AG04449 (cell line): ENCODE results near the gene LVRN.
A peak's percentile ranks its signal among the peaks of the same experiment; 100 is the strongest.

Experiments used
- CTCF ChIA-PET: fragments of 350-600 bp; formaldehyde crosslinking; extraction: SDS; loops from one replicate; lab custom pipeline; 2021; ENCODE audit warnings: antibody characterized with exemption; lab: Yijun Ruan, JAX
- POLR2A ChIA-PET: fragments of 400-600, 350-600 bp; formaldehyde crosslinking; extraction: SDS; loops from one replicate; lab custom pipeline; 2020; ENCODE audit warnings: antibody characterized with exemption, inconsistent platforms; lab: Yijun Ruan, JAX
- DNase-seq: peaks from one replicate; pipeline ENCODE4 v3.0.0-alpha.2; 2010; ENCODE audit warnings: low read depth, low spot score
- H3K4me3 ChIP-seq: 2 replicates; pipeline ENCODE4 v1.5.1; 2011; ENCODE audit warnings: low read depth, mild to moderate bottlenecking, control low read depth, low read length
- CTCF ChIP-seq: IDR thresholded peaks from one replicate; pipeline ENCODE4 v1.5.1; 2011; ENCODE audit warnings: mild to moderate bottlenecking, moderate library complexity, low read length, control low read depth, inconsistent platforms; ENCODE audit not compliant: insufficient read depth; ENCODE audit errors: missing control alignments

The LVRN gene

GRCh38 chr5:115934388-115934974 is 27.8 kb upstream of the LVRN start:
- ChIA-PET CTCF (interaction anchor here (1.3 kb wide), 1 partner anchor 28 kb away, joined by 3 read pairs; the partner anchor contains the start of gene LVRN), POLR2A (no interaction called here)
- DNase-seq, result no peak
- H3K4me3 ChIP-seq, result no peak overlapping the region
- TF ChIP-seq CTCF, result no peak

GRCh38 chr5:115936031-115936430 is 26.2 kb upstream of the LVRN start:
- POLR2A ChIA-PET, result no interaction called here

GRCh38 chr5:115939059-115939458 is 23.2 kb upstream of the LVRN start:
- ChIA-PET CTCF (interaction anchor here (1.1 to 1.8 kb wide), 2 partner anchors 22 to 52 kb away, joined by 3 to 4 read pairs; no protein-coding TSS in a partner anchor), POLR2A (interaction anchor here (0.5 kb wide), 1 partner anchor 169 kb away, joined by 3 read pairs; no protein-coding TSS in a partner anchor)
- no peak overlapping the region for H3K4me3 ChIP-seq
- no peak for TF ChIP-seq CTCF
- DNase-seq, result no peak

More at GRCh38 chr5:115936031-115936430, 26.2 kb upstream of the LVRN start:
- DNase-seq, result no peak
- TF ChIP-seq CTCF, result no peak
- CTCF ChIA-PET, result no interaction called here
- H3K4me3 ChIP-seq, result no peak overlapping the region

- DNase-seq, result no peak
- CTCF ChIA-PET, result no interaction called here
- POLR2A ChIA-PET, result interaction anchor here (0.7 kb wide), 1 partner anchor 21 kb away, joined by 3 read pairs; no protein-coding TSS in a partner anchor
- TF ChIP-seq CTCF, result no peak
- H3K4me3 ChIP-seq, result no peak overlapping the region
Observed at GRCh38 chr5:115940080-115940810, 22.0 kb upstream of the LVRN start.

GRCh38 chr5:115941051-115941675 is 21.1 kb upstream of the LVRN start:
- TF ChIP-seq CTCF, result no peak
- ChIA-PET POLR2A (interaction anchor here (0.7 kb wide), 1 partner anchor 20 kb away, joined by 3 read pairs; no protein-coding TSS in a partner anchor), CTCF (no interaction called here)
- H3K4me3 ChIP-seq, result no peak overlapping the region
- DNase-seq, result peak; percentile 92

- no peak for DNase-seq
- H3K4me3 ChIP-seq, result no peak overlapping the region
- CTCF ChIA-PET, result no interaction called here
- TF ChIP-seq CTCF, result no peak
- POLR2A ChIA-PET, result interaction anchor here (0.6 kb wide), 1 partner anchor 39 kb away, joined by 3 read pairs; no protein-coding TSS in a partner anchor
Observed at GRCh38 chr5:115944501-115944900, 17.8 kb upstream of the LVRN start.
